ENCODE results near the gene TUNAR.

The TUNAR gene

DNA sequence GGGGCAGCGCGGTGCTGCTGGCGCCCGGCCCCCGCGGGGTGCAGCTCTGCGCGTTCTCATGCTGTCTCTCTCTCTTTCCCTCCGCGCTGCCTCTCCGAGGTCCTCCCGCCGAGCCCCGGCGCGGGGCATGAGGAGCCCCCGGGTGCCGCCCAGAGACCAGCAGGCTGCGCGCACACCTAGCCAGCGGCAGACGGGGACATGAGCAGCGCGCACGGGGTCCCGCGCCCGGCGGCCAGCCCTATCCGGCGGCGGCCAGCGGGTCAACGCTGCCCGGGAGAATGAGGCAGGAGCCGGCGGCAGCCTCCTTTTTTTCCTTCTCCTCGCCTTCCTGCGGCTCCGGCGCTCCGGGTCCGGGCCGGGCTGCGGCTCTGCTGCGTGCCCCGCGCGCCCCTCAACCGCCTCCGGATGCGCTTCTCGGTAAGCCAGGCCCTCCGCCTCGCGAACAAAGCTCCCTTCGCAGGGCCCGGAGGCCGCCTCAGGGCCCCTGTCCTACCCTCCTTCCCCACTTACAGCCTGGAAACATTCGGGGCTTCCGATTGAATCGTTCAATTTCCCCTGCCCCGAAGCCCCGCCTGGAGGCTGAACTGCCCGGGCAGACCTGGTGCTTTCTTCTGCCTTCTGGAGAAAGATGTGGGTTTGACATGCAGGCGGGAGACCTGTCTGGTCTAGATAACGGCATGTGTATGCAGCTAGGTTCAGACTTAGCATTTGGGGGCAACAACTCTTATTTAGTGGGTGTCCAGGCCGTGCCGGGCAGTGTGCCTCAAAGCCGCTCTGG is at the start of gene TUNAR:
TUNAR (plus strand) TSS at position 72 of the 778 bp plus-strand sequence.
- DNase-seq (ENCODE audit: low read depth), result no peak

DNA sequence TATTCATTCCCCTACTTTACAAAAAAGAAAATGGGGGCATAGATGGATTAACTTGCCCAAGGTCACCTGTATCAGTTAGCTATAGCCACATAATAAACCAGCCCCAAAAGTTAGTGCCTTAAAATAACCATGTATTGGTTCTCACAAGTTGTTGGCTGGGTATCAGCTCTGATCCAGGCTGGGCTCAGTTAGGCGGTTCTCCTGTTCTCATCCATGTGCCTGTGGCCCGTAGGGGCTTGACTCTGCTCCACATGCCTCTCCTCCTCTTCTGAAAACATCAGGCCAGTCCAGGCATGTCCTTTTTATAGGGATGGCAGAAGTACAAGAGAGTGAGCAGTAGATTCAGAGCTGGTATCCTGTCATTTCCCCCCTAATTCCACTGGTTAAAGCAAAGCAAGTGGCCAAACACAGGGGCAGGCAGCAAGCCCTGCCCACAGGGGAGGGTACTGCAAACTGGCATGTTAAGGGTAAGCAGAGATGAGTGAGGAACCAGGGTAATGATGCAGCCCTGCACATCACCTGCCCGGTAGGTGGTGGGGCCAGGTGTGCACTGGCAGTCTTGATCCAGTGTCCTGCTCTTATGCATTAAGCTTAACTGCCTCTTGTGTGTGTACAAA is 47.9 kb upstream of the TUNAR start:
- DNase-seq (ENCODE audit: low read depth), result no peak

GRCh38 chr14:95829321-95829720 is 47.3 kb upstream of the TUNAR start:
- DNase-seq (ENCODE audit: low read depth), result no peak

GRCh38 chr14:95830386-95830785 is 46.2 kb upstream of the TUNAR start:
- DNase-seq (ENCODE audit: low read depth), result no peak

GRCh38 chr14:95831041-95831440 is 45.6 kb upstream of the TUNAR start:
- DNase-seq (ENCODE audit: low read depth), result no peak

GRCh38 chr14:95831468-95831867 is 45.2 kb upstream of the TUNAR start:
- no peak for DNase-seq (ENCODE audit: low read depth)

GRCh38 chr14:95832012-95832411 is 44.6 kb upstream of the TUNAR start:
- DNase-seq (ENCODE audit: low read depth), result no peak

- DNase-seq (ENCODE audit: low read depth), result no peak
Observed at GRCh38 chr14:95833429-95833828, 43.2 kb upstream of the TUNAR start.

GRCh38 chr14:95834496-95834895 is 42.1 kb upstream of the TUNAR start:
- DNase-seq (ENCODE audit: low read depth), result no peak

- DNase-seq (ENCODE audit: low read depth), result no peak
Observed at GRCh38 chr14:95835121-95835730, 41.4 kb upstream of the TUNAR start.

GRCh38 chr14:95838862-95839261 is 37.8 kb upstream of the TUNAR start:
- DNase-seq (ENCODE audit: low read depth), result no peak

GRCh38 chr14:95840094-95840700 is 36.4 kb upstream of the TUNAR start:
- no peak for DNase-seq (ENCODE audit: low read depth)

- DNase-seq (ENCODE audit: low read depth), result no peak
Observed at GRCh38 chr14:95841668-95842067, 35.0 kb upstream of the TUNAR start.

DNA sequence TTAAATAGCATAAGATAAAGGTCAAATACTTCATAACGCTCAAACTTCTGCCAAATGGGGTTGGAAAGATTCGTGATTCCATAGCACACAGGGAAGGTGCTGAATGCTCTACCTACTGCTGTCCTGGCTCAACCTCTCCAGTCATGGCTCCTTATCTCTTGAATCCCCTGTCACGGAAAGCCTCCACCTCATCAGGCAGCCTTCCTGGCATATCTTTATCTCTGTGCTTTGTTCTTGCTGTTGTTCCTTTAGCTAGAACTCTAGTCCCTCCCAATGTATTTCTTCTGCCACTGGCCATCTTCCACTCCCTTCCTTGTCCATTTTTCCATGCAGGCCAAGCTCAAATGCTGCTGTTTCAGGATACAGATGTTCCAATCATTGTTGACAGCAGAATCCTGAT is 26.9 kb upstream of the TUNAR start:
- no peak for DNase-seq (ENCODE audit: low read depth)

DNA sequence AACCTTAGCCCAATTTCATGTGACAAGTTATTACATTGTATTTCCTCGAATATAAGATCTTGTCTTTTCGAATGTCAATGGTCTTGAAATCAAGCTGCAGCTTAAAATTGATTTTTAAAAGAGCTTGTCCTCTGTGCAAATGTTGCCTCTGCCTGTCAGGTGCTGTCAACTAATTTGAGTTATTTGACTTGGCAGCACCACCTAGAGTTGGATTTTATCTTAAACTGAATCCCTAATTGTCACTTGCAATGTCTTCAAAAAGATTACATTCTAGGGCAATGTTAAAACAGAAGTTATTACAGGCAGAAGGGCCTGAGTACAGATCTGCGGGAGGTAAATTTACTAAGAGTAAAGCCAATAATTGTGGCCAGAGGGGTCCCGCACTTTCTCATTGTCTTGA is 26.2 kb upstream of the TUNAR start:
- no peak for DNase-seq (ENCODE audit: low read depth)

GRCh38 chr14:95855606-95856005 is 21.0 kb upstream of the TUNAR start:
- no peak for DNase-seq (ENCODE audit: low read depth)

DNA sequence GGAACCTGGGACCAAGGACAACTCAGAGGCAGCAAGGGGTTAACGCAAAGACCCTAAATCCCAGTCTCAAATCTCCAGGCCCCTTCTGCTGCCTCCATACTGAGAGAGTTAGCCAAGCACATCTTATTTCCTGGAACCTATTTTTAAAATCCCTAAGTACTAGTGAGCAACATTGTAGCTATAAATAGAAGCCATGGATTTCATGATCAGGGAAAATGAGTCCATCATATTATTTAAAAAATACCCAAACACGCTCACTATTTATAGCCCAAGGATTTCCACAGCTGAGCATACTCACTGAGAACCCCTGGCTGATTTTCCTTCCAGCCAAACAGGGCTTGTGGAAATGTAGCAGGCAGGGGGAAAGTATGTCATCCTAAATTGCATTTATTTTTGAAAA is 19.4 kb upstream of the TUNAR start:
- no peak for DNase-seq (ENCODE audit: low read depth)

- DNase-seq (ENCODE audit: low read depth), result no peak
Observed at GRCh38 chr14:95858893-95859292, 17.7 kb upstream of the TUNAR start.

GRCh38 chr14:95862243-95862642 is 14.4 kb upstream of the TUNAR start:
- DNase-seq (ENCODE audit: low read depth), result no peak

DNA sequence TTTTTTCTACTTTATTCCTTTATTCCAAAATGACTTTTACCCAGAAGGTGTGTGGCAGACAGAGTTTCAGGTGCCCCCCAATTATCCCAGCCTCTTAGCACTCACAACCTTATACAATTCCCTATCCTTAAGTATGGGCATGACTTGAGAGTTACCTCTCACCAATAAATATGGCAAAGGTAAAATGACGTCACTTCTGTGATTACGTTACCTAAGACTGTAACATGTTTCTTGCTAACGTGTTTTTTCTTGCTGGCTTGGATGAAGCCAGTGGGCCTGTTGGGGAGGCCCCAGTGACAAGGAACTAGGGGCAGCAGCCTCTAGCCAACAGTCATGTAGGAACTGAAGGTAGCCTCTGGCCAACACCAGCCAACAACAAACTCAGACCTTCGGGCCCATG is 13.3 kb upstream of the TUNAR start:
- DNase-seq (ENCODE audit: low read depth), result no peak

DNA sequence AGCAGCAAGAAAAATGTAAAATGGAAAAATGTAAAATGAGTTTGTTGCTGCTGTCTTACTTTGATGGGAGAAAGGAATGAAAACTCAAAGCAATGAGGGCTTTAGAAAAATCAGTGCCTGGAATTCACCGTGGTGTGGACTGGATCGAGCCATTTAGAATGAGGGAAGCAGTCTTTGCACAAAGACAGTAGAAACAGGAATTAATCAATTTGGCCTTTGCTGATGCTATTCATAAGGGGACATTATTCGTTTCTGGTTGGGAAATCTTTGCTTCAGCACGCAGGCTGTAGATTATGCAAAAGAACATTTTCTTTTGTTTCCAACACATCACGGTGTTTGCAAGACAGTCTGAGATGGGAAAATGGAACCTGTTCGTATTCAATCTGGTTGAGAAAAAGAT is 6.9 kb upstream of the TUNAR start:
- no peak for DNase-seq (ENCODE audit: low read depth)

- DNase-seq (ENCODE audit: low read depth), result no peak
Observed at GRCh38 chr14:95870772-95871171, 5.9 kb upstream of the TUNAR start.

- DNase-seq (ENCODE audit: low read depth), result no peak
Observed at GRCh38 chr14:95871531-95871930, 5.1 kb upstream of the TUNAR start.

Data from non-pigmented ciliary epithelial cell (primary cell).